SK-N-DZ (cell line): ENCODE results near the gene CBLB.

Experiments used
- DNase-seq: peaks from one replicate; pipeline ENCODE4 v3.0.0-alpha.2; 2015; ENCODE audit warnings: low spot score

The CBLB gene

GRCh38 chr3:105846809-105847208, 22.0 kb downstream of the CBLB start:
- DNase-seq = no peak

- no peak for DNase-seq
Observed at GRCh38 chr3:105845488-105845887, 23.3 kb downstream of the CBLB start.

DNA sequence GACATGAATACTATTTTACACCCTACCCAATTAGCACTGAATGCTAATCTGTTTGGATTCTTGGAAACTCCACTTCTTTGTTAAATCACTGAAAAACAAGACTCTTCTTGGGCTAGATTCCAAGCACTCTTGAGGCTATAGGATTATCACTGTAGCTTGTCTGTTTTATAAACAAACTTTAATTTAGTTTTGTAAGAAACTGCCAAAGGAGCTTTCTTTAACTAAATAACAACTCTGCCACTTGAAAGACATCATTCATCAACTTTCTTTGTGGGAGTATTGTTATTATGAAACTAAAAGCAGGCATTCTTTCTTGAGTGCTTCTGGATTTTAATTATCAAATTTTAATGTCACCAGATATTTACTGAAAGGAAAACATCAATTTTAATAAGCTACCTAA, 24.1 kb downstream of the CBLB start:
- DNase-seq = no peak

GRCh38 chr3:105843994-105844393, 24.8 kb downstream of the CBLB start:
- DNase-seq = no peak

- no peak for DNase-seq
Observed at GRCh38 chr3:105842943-105843342, 25.9 kb downstream of the CBLB start.

- DNase-seq = no peak
Observed at GRCh38 chr3:105842449-105842848, 26.4 kb downstream of the CBLB start.

DNA sequence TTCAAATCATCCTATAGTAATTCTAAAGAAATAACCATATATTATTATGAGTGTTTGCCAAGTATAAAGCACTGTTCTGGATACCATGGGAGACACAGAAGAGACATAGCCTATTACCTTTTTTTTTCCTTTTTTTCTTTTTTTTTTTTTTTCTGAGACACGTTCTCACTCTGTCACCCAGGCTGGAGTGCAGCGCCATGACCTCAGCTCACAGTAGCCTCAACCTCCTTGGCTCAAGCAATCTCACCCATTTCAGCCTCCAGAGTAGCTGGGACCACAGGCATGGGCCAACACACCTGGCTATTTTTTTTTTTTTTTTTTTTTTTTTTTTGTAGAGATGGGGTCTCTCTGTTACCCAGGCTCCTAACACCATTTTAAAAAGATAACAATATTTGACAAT, 30.9 kb downstream of the CBLB start:
- DNase-seq = no peak

GRCh38 chr3:105837143-105837740, 31.6 kb downstream of the CBLB start:
- no peak for DNase-seq

DNA sequence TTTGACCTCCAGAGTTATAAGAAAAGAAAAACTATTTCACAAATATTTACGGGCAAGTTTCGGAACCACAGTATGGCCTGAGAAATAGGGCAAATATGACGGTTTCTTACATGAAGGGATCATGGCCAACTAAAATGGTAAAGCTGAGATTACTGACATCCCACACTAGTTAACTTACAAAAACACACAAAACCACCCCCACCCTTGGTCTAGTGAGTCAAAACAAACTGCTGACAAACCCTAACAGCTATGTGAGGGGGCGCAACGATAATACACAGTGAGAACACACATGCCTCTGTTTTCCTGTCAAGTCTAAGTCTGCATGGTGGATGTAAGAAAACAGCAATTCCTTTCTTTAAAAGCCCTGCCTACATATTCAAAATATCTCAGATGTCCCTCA, 32.3 kb downstream of the CBLB start:
- no peak for DNase-seq

DNA sequence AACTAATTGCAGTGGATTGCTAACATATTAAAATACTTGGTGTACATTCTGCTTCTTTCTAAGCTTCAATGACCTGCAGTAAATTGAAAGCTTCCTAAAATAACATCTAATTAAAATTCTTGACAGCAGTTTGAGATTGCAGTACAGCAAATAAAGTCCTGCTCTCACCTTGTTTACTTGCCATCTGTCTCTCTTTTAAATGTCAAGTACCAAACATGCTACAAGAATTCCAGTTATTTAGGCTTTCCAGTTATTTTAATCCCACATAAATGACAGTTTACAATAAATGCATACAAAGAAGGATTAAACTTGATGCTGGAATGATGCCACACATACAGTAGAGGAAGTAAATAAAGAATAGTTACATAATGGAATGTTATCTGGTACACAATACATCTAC, 33.2 kb downstream of the CBLB start:
- DNase-seq = no peak

DNA sequence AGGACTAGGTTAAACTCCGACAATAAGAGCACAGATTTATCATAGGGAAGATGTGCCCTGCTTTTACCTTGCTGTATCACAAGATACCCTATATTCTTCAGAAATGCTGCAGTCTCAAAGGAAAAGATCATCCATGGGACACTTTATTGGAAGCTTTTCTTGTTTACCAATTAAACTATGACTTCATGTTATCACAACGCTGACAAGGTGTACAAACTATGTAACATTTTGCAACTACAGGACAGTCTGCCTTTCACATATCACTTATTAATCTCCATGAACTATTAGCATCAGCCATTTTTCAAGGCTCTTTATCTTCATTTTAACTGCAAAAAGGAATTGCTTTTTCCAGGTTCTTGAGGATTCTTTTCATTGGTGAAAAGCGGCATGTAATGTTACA, 34.0 kb downstream of the CBLB start:
- no peak for DNase-seq

DNA sequence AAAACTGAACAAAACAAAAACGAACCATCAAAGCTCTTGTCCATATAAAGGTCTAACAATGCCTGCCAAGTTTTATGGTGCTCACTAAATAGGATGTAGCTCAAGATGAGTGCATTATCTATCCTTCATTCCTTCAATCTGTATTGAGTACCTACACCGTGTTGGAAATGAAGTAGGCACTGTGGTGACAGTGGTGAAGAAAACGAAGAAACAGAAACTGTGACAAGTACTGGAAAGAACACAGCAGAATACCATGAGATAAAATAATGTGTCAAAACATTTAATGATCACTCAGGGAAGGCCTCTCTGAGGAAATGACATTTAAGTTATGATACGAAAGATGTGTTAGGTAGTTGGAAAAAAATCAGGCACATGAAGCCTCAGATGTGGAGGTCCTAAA, 36.2 kb downstream of the CBLB start:
- no peak for DNase-seq

GRCh38 chr3:105830836-105831235, 38.0 kb downstream of the CBLB start:
- no peak for DNase-seq

DNA sequence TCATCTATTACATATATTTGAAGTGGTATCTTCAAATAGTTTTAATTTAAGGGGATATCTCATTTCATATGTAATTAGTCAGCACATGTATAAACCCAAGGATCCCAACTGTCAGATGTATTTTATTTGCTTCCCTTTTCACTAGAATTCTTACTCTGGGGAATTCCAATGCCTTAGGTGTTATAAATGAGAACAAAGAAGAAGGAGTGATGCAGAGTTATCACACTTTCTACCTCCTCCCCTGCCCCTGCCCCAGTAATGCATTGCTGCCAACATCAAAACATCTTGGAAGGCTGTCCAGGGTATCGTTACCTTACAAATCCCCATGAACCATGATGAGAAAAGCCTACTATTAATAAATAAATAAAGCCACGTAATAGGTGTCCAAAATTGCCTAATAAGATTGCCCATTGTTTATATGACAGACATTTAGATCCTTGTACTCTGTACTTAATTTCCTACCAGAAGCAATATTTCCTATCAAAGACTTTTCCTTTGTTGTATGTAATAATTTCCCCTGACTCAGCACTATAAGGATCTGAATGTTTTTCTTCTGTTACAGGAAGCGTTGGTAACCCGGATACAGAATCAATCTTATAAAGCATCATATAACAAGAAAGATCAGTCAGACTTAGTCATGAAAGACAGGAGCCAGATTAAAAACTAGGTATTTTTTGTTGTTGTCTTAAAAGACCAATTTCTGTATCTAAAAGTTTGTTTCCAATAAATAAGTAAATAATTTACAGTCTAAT, 38.8 kb downstream of the CBLB start:
- DNase-seq = no peak

- no peak for DNase-seq
Observed at GRCh38 chr3:105829229-105829628, 39.6 kb downstream of the CBLB start.

DNA sequence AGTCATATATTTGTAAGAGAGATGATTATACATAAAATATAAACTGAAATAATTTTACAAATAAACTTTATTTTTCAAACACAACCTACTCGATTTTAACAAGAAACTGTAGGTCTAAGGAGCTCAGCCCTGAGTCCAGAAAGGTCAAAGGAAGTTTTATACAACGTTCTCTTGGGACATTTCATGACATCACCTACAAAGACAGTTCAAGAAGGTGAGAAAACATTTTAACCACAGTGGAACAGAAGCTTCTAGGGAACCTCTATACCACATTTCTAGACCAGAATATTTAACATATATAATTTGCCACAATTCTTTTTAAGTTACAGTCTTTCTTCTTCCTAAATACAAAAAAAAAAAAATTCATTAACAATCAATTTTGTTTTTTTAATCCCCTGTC, 40.1 kb downstream of the CBLB start:
- DNase-seq = no peak

DNA sequence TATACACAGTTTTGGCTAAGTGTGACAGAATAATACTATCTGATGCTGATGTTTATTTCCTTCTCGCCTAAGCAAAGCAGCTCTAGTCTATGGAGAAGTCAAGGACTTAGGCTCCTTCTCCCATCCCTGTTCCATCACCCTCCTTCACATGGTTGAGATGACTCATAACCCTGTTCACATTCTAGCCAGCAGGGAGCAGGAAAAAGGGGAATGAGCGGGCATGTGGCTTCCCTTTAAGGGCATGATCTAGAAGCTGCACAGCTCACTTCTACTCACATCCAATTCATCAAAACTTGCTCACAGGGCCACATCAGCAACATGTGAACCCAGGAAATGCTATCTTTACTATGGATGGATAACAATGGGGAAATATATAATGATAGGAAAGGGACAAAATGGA, 40.9 kb downstream of the CBLB start:
- DNase-seq = no peak

- no peak for DNase-seq
Observed at GRCh38 chr3:105826778-105827634, 41.8 kb downstream of the CBLB start.

DNA sequence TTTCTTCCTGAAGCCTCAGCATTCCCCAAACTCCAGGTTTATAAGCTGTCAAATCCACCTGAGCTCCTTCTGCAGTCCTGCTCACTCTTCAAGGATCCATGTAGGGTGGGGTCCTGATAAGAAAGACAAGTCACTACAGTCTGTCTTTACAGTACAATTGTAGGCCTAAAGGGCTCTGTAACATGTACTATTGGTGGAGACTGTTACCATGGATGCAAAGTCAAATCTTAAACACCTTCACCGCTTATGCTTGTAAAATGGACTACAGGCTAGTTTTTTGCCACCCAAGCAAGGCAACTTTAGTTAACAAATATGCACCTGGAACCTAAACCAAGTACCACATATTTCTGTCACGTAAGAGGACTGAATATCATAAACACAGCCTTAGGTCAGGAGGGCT, 44.7 kb downstream of the CBLB start:
- DNase-seq = no peak

- no peak for DNase-seq
Observed at GRCh38 chr3:105823149-105823867, 45.5 kb downstream of the CBLB start.

DNA sequence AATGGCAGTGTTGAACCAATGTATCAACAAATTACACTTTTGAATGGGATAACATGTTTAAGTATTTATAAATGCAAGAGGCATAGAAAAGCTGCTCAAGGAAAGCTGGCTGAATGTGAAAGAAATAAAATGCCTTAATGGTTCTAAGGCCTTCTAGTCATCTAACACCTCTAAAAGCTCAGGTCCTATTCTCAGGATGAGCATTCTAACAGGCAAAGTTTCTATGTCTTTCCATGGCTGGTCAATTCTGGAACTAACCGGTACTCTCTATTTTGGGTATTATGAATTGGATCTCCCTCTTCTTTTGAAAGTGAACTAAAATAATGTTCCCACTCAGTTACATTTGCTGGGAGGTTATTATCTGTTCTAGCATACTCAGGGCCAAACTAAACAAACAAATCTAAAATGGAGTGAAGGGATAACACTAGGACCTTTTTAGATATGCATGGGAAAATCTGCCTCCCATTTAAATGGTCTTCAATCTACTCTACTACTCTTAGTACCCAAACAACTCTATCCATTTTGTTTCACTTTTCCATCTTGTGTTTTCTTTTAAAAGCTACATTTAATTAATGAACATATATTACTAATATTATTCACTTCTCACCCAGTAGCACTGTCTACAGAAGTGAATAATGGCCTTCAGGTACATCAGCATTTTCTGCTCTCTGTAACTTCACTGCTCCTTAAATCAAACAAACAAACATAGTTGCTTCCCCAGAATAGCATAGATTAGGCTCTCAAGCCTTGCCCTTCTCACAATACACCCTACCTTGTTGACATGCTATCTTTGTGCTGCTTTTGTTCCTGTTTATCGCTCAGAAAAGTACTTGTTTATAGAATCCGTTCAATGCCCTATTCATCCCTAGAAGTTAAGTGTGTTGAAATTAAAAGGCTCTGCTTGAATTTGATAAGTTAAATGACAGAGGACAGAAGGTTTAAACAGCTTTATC, 46.4 kb downstream of the CBLB start:
- no peak for DNase-seq
